ENCODE data around the gene ATRAID.

GRCh38 chr2:27262379-27263286 lies 50.8 kb downstream of the ATRAID start, which contains the start of gene SLC30A3:
- TF ChIP-seq CTCF (conservative IDR thresholded peaks at IDR 0.05) (no peak), EZH2 (IDR thresholded peaks at IDR 0.05; ENCODE audit: low read depth) (no peak)

All from PC-9 (cell line).